AG09319 (cell line): ENCODE measurements around the gene PROCR.
A peak's percentile ranks its signal among the peaks of the same experiment; 100 is the strongest.
"Not testable (repeated sequence)": the region's sequence is repeated elsewhere in the genome, so short reads cannot be mapped to it uniquely, and the experiment has no call there.

ENCODE experiments used
- DNase-seq: peaks from one replicate; pipeline ENCODE4 v3.0.0-alpha.2; 2010; ENCODE audit warnings: low read depth; ENCODE audit errors: extremely low read depth
- TF ChIP-seq, protein P1 (sequence below): IDR thresholded peaks from 2 replicates; pipeline ENCODE4 v1.5.1; 2011; ENCODE audit warnings: low read depth, mild to moderate bottlenecking, inconsistent platforms, low read length, moderate library complexity

PROCR gene

DNA sequence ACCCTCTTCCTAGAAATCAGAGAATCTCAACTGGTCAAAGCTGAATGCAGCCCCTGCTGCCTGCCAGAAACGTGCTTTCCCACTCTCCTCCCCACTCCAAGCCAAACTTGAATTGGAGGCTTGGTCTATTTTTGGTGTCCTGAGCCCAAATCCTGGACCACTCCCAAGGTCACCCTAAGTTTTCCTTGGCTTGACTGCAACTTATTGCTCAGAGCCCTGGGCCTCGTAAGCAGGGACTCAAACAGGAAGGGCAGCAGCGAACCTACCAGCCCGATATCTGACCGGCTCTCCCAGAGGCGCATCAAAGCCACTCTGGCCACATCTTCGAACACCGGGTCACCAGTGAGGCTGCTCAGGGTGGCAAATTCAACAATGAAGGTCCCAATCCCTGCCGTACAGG is 37.4 kb upstream of the PROCR start:
- TF ChIP-seq, protein P1, sequence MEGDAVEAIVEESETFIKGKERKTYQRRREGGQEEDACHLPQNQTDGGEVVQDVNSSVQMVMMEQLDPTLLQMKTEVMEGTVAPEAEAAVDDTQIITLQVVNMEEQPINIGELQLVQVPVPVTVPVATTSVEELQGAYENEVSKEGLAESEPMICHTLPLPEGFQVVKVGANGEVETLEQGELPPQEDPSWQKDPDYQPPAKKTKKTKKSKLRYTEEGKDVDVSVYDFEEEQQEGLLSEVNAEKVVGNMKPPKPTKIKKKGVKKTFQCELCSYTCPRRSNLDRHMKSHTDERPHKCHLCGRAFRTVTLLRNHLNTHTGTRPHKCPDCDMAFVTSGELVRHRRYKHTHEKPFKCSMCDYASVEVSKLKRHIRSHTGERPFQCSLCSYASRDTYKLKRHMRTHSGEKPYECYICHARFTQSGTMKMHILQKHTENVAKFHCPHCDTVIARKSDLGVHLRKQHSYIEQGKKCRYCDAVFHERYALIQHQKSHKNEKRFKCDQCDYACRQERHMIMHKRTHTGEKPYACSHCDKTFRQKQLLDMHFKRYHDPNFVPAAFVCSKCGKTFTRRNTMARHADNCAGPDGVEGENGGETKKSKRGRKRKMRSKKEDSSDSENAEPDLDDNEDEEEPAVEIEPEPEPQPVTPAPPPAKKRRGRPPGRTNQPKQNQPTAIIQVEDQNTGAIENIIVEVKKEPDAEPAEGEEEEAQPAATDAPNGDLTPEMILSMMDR, result no peak
- no peak for DNase-seq

- TF ChIP-seq, protein P1, result no peak
- DNase-seq, result no peak
These were observed 37.0 kb upstream of the PROCR start for GRCh38 chr20:35134880-35135279.

DNA sequence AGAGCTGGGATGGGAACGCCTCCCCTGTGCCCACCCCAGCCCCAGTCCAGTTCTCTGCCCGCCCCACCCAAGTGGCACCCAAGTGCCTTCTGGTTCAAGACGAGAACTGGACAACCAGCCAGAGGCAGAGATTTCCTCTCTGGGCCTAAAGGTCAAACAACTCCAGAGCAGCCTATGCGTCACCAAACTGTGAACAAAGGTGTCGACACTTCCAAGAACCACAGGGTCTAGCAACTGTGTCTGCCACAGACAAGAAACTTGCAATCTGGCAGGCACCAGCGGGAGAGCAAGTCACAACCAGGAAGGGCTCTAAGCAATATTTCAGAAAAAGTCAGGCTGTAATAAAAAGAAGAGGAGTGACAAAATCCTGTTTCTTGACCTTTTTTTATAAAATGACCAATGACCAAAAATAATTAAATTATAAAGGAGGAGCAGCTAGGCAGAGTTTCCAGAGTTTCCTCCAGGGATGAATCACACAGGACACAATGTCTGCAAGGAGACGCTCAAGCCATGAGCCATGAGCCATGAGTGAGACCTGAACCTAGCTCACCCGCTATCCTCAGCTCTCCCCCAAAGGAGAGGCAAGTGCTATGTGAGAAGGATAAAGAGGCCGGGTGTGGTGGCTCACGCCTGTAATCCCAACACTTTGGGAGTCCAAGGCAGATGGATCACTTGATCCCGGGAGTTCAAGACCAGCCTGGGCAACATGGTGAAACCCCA is 35.8 kb upstream of the PROCR start:
- DNase-seq, result no peak
- TF ChIP-seq, protein P1, result no peak

DNA sequence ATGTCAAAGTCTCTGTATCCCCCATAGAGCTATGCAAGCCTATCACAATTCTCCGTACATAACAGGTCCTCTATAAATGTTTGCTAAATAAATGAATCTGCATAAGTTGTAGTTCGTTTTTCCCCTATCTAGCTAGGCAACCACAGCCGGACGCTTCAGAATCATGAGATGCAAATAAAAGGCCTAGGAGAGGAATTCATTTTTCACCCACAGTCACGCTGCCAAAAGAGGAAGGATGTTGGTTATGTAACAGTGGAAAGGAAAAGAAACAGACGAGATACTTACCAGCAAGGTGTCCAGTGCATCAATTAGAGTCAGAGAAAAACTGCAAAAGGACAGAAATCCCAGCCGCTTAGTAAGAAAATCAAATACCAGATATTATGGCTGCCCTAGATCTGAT is 27.2 kb upstream of the PROCR start:
- no peak for DNase-seq
- TF ChIP-seq, protein P1, result no peak

DNA sequence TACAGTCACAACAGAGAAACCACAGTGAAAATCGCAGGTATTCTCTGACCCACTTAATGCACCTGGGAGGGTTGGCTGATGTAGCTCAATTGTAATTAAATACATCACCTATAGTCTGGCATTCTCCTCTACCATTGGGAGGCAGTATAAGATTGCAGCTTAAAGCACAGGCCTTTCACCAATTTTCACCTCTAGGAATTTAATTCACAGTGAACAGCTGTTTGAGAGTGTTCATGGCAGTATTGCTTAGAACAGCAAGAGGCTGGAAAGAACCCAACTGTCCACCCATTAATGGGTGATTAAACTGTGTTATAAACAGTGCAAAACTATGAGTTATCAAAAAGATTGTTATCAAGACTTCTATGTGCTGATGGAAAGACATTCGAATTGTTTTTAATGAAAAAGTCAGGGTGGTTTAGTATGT is 26.7 kb upstream of the PROCR start:
- DNase-seq, result peak; percentile 34
- TF ChIP-seq, protein P1, result peak; percentile 74

GRCh38 chr20:35146299-35146919 is 25.5 kb upstream of the PROCR start:
- TF ChIP-seq, protein P1, result no peak
- DNase-seq, result no peak

DNA sequence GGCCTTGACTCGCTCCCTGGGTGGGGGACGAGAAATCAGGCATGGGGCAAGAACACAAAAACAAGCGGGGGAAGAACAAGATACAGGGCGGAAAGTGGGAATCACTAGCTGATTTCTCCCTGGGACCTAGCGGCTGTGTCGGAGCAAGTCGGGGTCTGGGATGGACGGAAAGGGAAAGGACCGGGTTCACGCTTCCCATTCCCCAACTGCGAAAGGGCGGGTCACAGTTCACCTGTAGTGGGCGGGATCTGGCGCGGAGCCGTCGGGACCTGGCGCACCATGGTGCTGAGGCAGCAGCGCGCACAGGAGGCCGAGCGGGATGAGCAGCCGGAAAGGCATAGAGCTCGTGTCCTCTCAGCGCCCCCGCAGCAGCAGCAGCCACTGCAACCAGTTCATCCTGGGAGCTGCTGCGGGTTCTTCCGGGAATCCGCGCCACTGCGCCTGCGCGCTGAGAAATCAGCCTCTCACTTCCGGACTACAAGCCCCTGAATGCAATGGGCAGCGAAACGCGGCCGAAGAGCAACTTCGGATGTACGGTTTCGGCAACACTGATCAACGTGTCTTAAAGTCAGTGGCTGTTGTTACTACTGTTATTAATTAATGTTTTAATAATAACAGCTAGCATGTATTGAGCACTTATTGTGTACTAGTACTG is 24.8 kb upstream of the PROCR start, which contains the start of gene EDEM2:
Gene EDEM2 (minus strand): TSS at position 417 of the 655 bp plus-strand sequence. CDS start 78 bp downstream, at position 339.
- TF ChIP-seq, protein P1, result no peak; the same call in 1 of the 2 replicates

GRCh38 chr20:35147575-35148071 is 24.2 kb upstream of the PROCR start:
- not testable (repeated sequence) for DNase-seq

More for the DNA sequence above, 24.8 kb upstream of the PROCR start, which contains the start of gene EDEM2:
- peak; percentile 89 for DNase-seq
